Measurements from ENCODE around the gene SIVA1. TPM values are rescaled to one million over a fixed set of nuclear protein-coding genes. Genes with fewer than 3 reads are reported as not detected.

Gene SIVA1
- polyA plus RNA-seq, 1 of the 3 experiments (the other 2 are of a cell fraction) = 137 TPM

- ChIA-PET CTCF (interaction anchor here (0.6 to 3.8 kb wide), 16 partner anchors 9 to 641 kb away, joined by 3 to 23 read pairs (median 3); partner anchors contain the start of gene SIVA1), POLR2A (no interaction called here)
- TF ChIP-seq EZH2phosphoT487 (IDR thresholded peaks at IDR 0.05; ENCODE audit: borderline replicate concordance, low read depth) (no peak), PBX3 (IDR thresholded peaks at IDR 0.05) (no peak), CTCF (IDR thresholded peaks at IDR 0.05) (peak; percentile 35), MEF2A (IDR thresholded peaks at IDR 0.05; ENCODE audit: borderline replicate concordance, low read depth) (no peak), SIN3A (IDR thresholded peaks at IDR 0.05; ENCODE audit: borderline replicate concordance, low read depth, low read length) (no peak), IRF3 (IDR thresholded peaks at IDR 0.05; ENCODE audit: low read depth, low read length) (no peak)
- Histone ChIP-seq H3K9me3 (no peaks in the 10 kb centered on the region), H3K27ac (ENCODE audit: low read depth in 2 of 2, low read length in 1 of 2) (peak overlapping the region in 1 of 2 experiments; percentile 80; a peak in 1 of 4 replicates), H3K79me2 (ENCODE audit: insufficient read depth) (no peaks in the 10 kb centered on the region), H4K20me1 (ENCODE audit: insufficient read depth) (peaks cover 11% of the 10 kb centered on the region; the same call in 1 of the 2 replicates), H3K9ac (peak overlapping the region; percentile 57; the same call in 1 of the 2 replicates), H3K27me3 (ENCODE audit: insufficient read depth) (no peaks in the 10 kb centered on the region), H3K4me1 (ENCODE audit: control insufficient read depth in 1 of 2, insufficient read depth in 2 of 2, low read depth in 1 of 2, low read length in 1 of 2) (peaks cover 0 to 27% of the 10 kb centered on the region in 2 experiments; a peak in 2 of 4 replicates), H3K36me3 (replicated peaks in 1 of 2; ENCODE audit: control insufficient read depth in 1 of 2, insufficient read depth in 2 of 2, low read length in 1 of 2) (peaks cover 0 to 4% of the 10 kb centered on the region in 2 experiments), H3K4me3 (ENCODE audit: low read depth in 2 of 2, low read length in 1 of 2) (peak overlapping the region; percentile 60 to 69), H3K4me2 (peak overlapping the region; percentile 81), H3F3A (replicated peaks; ENCODE audit: insufficient read depth) (no peaks in the 10 kb centered on the region), H2AFZ (ENCODE audit: low read depth) (no peak overlapping the region), H3K9me2 (no peaks in the 10 kb centered on the region)
- WGBS (ENCODE audit: low lambda C conversion rate) = 46% methylated on average over 8 of the region's 24 CpGs
- peak; percentile 84 for DNase-seq
These were observed 27.8 kb upstream of the SIVA1 start for GRCh38 chr14:104724981-104725771.

DNA sequence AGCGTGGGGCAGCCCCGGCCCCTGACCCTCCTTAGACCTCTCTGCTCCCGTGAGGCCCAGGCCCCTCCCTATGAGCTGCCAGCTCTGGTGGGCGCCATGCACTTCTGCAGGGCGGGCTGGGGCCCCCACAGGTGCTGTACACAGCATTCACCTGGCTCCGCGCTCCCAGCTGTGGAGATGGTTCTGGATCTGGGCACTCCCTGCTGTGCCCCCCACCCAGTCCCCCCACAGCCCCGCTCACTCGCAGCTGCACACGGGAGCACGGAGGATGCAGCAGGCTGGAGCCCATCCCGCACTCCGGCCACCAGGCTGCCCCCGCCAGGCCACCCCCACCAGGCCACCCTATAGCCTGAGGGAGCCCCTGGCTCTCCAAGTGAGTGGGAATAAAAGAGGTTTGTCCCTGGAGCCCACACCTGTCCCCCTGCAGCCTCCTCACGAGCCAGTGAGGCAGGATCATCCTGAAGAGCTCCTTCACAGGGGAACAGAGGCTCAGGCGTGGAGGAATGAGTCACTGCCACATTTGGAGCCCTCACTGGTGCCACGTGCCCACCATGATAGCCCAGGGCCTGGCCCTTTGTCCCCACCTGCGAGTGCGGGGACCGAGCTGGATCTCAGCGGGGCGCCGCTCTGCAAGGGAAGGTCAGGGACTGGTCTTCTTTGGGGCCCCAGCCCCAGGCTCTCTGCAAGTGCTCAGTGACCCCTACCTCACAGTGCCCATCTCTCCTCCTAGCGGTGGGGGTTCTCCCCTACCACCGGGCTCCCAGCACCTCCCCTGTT is 27.0 kb upstream of the SIVA1 start:
- Histone ChIP-seq H3K27me3 (ENCODE audit: insufficient read depth) (no peaks in the 10 kb centered on the region), H2AFZ (ENCODE audit: low read depth) (no peak overlapping the region), H3K9me3 (no peaks in the 10 kb centered on the region), H3K4me2 (no peak overlapping the region), H3K27ac (ENCODE audit: low read depth in 2 of 2, low read length in 1 of 2) (no peak overlapping the region; a peak in 1 of 4 replicates), H3K4me1 (ENCODE audit: control insufficient read depth in 1 of 2, insufficient read depth in 2 of 2, low read depth in 1 of 2, low read length in 1 of 2) (peaks cover 0 to 27% of the 10 kb centered on the region in 2 experiments; a peak in 2 of 4 replicates), H3F3A (replicated peaks; ENCODE audit: insufficient read depth) (no peaks in the 10 kb centered on the region), H4K20me1 (ENCODE audit: insufficient read depth) (peaks cover 11% of the 10 kb centered on the region; the same call in 1 of the 2 replicates), H3K4me3 (ENCODE audit: low read depth in 2 of 2, low read length in 1 of 2) (no peak overlapping the region), H3K79me2 (ENCODE audit: insufficient read depth) (no peaks in the 10 kb centered on the region), H3K9ac (no peak overlapping the region), H3K36me3 (replicated peaks in 1 of 2; ENCODE audit: control insufficient read depth in 1 of 2, insufficient read depth in 2 of 2, low read length in 1 of 2) (peaks cover 0 to 4% of the 10 kb centered on the region in 2 experiments), H3K9me2 (no peaks in the 10 kb centered on the region)
- TF ChIP-seq PBX3 (IDR thresholded peaks at IDR 0.05) (no peak), RCOR1 (IDR thresholded peaks at IDR 0.05; ENCODE audit: low read length) (no peak), FOXM1 (IDR thresholded peaks at IDR 0.05; ENCODE audit: low read depth) (no peak), USF2 (IDR thresholded peaks at IDR 0.05; ENCODE audit: borderline replicate concordance, low read depth, low read length) (no peak), RFX5 (IDR thresholded peaks at IDR 0.05; ENCODE audit: low read length) (no peak)
- TF ChIP-seq, protein P1, sequence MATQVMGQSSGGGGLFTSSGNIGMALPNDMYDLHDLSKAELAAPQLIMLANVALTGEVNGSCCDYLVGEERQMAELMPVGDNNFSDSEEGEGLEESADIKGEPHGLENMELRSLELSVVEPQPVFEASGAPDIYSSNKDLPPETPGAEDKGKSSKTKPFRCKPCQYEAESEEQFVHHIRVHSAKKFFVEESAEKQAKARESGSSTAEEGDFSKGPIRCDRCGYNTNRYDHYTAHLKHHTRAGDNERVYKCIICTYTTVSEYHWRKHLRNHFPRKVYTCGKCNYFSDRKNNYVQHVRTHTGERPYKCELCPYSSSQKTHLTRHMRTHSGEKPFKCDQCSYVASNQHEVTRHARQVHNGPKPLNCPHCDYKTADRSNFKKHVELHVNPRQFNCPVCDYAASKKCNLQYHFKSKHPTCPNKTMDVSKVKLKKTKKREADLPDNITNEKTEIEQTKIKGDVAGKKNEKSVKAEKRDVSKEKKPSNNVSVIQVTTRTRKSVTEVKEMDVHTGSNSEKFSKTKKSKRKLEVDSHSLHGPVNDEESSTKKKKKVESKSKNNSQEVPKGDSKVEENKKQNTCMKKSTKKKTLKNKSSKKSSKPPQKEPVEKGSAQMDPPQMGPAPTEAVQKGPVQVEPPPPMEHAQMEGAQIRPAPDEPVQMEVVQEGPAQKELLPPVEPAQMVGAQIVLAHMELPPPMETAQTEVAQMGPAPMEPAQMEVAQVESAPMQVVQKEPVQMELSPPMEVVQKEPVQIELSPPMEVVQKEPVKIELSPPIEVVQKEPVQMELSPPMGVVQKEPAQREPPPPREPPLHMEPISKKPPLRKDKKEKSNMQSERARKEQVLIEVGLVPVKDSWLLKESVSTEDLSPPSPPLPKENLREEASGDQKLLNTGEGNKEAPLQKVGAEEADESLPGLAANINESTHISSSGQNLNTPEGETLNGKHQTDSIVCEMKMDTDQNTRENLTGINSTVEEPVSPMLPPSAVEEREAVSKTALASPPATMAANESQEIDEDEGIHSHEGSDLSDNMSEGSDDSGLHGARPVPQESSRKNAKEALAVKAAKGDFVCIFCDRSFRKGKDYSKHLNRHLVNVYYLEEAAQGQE (IDR thresholded peaks at IDR 0.05; ENCODE audit: low read depth, low read length) = no peak
- ChIA-PET CTCF (interaction anchor here (0.7 to 3.8 kb wide), 10 partner anchors 8 to 358 kb away, joined by 3 to 23 read pairs (median 3); no protein-coding TSS in a partner anchor), POLR2A (no interaction called here)
- DNase-seq = no peak
- 82% methylated on average over 7 of the region's 25 CpGs for WGBS (ENCODE audit: low lambda C conversion rate)
